ENCODE data around the gene TMEM270. TPM values are rescaled to one million over a fixed set of nuclear protein-coding genes. Genes with fewer than 3 reads are reported as not detected.
"Not testable (repeated sequence)": the region's sequence is repeated elsewhere in the genome, so short reads cannot be mapped to it uniquely, and the experiment has no call there.

The TMEM270 gene
- polyA plus RNA-seq, 2 of the 4 experiments (the other 2 are of a cell fraction), result not detected

GRCh38 chr7:73833251-73833919, 27.6 kb upstream of the TMEM270 start:
- H3K27ac ChIP-seq, result peak overlapping the region; percentile 75 to 86
- peak overlapping the region; percentile 69 for H3K4me2 ChIP-seq
- ATAC-seq, result peak; percentile 37 to 52; a peak in 3 of 6 replicates
- FAIRE-seq, result no peak
- H3K4me3 ChIP-seq, result no peak overlapping the region
- DNase-seq (ENCODE audit: low read depth in 1 of 2, low spot score in 1 of 2), result peak in 1 of 2 experiments; percentile 51
- WGBS (ENCODE audit: missing lambda C conversion rate), result 61% methylated on average over 9 of the region's 13 CpGs
- H3K4me1 ChIP-seq, result peaks cover 52% of the 10 kb centered on the region
- CTCF ChIA-PET, result interaction anchor here (0.6 to 3.7 kb wide), 4 partner anchors 11 to 22 kb away, joined by 3 to 13 read pairs (median 4); no protein-coding TSS in a partner anchor
- H3K9me3 ChIP-seq, result no peaks in the 10 kb centered on the region
- POLR2A ChIA-PET, result interaction anchor here (1.5 to 3.3 kb wide), 3 partner anchors 9 to 17 kb away, joined by 4 to 21 read pairs (median 6); partner anchors contain the start of gene METTL27
- TF ChIP-seq JUN (IDR thresholded peaks at IDR 0.05) (0 out of 5 replicates have a peak, but pooled peaks of 1 of the 2 experiments have one; percentile 20), RARB (CRISPR knock-in tag; IDR thresholded peaks at IDR 0.05) (no peak), CTCF (IDR thresholded peaks at IDR 0.05) (no peak), MAFK (IDR thresholded peaks at IDR 0.05; ENCODE audit: partially characterized antibody) (peak; percentile 84), ZFP36 (IDR thresholded peaks at IDR 0.05; ENCODE audit: borderline replicate concordance, partially characterized antibody) (peak; percentile 61), HES2 (IDR thresholded peaks at IDR 0.05) (no peak), CEBPB (IDR thresholded peaks at IDR 0.05) (no peak)

GRCh38 chr7:73834626-73835191, 26.2 kb upstream of the TMEM270 start:
- peaks cover 38% of the 10 kb centered on the region for H3K4me1 ChIP-seq
- POLR2A ChIA-PET, result interaction anchor here (1.7 kb wide), 1 partner anchor 16 kb away, joined by 6 read pairs; no protein-coding TSS in a partner anchor
- CTCF ChIA-PET, result interaction anchor here (0.5 to 3.7 kb wide), 7 partner anchors 10 to 23 kb away, joined by 3 to 13 read pairs (median 3); no protein-coding TSS in a partner anchor
- ATAC-seq (no peak), DNase-seq (ENCODE audit: low read depth in 1 of 2, low spot score in 1 of 2) (no peak), FAIRE-seq (no peak)
- no peaks in the 10 kb centered on the region for H3K9me3 ChIP-seq
- 0 out of 6 replicates have a peak overlapping the region, but pooled peaks of 1 of the 2 experiments have one; percentile 3 for H3K27ac ChIP-seq
- 86% methylated on average over 6 of the region's 11 CpGs for WGBS (ENCODE audit: missing lambda C conversion rate)
- H3K4me3 ChIP-seq, result no peak overlapping the region
- TF ChIP-seq FOXS1 (CRISPR knock-in tag; IDR thresholded peaks at IDR 0.05), result no peak
- TF ChIP-seq ATOH8 (CRISPR knock-in tag; IDR thresholded peaks at IDR 0.05; ENCODE audit: low read depth), result no peak
- TF ChIP-seq HEYL (CRISPR knock-in tag; IDR thresholded peaks at IDR 0.05), result no peak
- no peak for TF ChIP-seq CBX8 (IDR thresholded peaks at IDR 0.05)
- TF ChIP-seq RCOR1 (IDR thresholded peaks at IDR 0.05; ENCODE audit: low read depth, low read length), result no peak
- TF ChIP-seq KDM5A (IDR thresholded peaks at IDR 0.05), result no peak
- TF ChIP-seq NR3C1 (IDR thresholded peaks at IDR 0.05), result no peak
- TF ChIP-seq BHLHE40 (IDR thresholded peaks at IDR 0.05; ENCODE audit: low read depth, low read length), result no peak
- TF ChIP-seq E2F6 (IDR thresholded peaks at IDR 0.05; ENCODE audit: borderline replicate concordance, low read depth), result no peak
- no peak for TF ChIP-seq MYC (IDR thresholded peaks at IDR 0.05; ENCODE audit: borderline replicate concordance, low read length)
- H3K4me2 ChIP-seq, result no peak overlapping the region

GRCh38 chr7:73837167-73837566, 23.8 kb upstream of the TMEM270 start:
- ATAC-seq; H3K4me2 ChIP-seq; H3K4me3 ChIP-seq; DNase-seq (ENCODE audit: low read depth in 1 of 2, low spot score in 1 of 2); FAIRE-seq; H3K27ac ChIP-seq; H3K9me3 ChIP-seq; POLR2A ChIA-PET: not testable (repeated sequence)
- CTCF ChIA-PET, result interaction anchor here (0.7 to 1.4 kb wide), 2 partner anchors 12 to 18 kb away, joined by 3 to 5 read pairs; no protein-coding TSS in a partner anchor
- H3K4me1 ChIP-seq, result peaks cover 28% of the 10 kb centered on the region
- TF ChIP-seq ZC3H11A (IDR thresholded peaks at IDR 0.05), result peak; percentile 50
